Naive thymus-derived CD4-positive, alpha-beta T cell (primary cell): ENCODE results near the gene RBAK. TPM values are rescaled to one million over a fixed set of nuclear protein-coding genes. Genes with fewer than 3 reads are reported as not detected.
"Not testable (repeated sequence)": the region's sequence is repeated elsewhere in the genome, so short reads cannot be mapped to it uniquely, and the experiment has no call there.

ENCODE experiments used
- ATAC-seq: fragments of 150-1000 bp; cut with Tn5 transposase; 2 replicates; pipeline ENCODE4 v1.10.0; 2021; ENCODE audit warnings: mild to moderate bottlenecking, moderate library complexity
- CTCF ChIA-PET: fragments of 350-600 bp; sonication (Branson Sonifier 250); formaldehyde crosslinking; loops from one replicate; lab custom pipeline; 2021; ENCODE audit warnings: antibody characterized with exemption; lab: Charles Lee
- POLR2A ChIA-PET: fragments of 350-600 bp; sonication (Branson Sonifier 250); formaldehyde crosslinking; loops from one replicate; lab custom pipeline; 2021; ENCODE audit warnings: antibody characterized with exemption, inconsistent platforms; lab: Charles Lee
- DNase-seq, 9 donors: peaks; one replicate each; pipeline versions ENCODE4 v3.0.0 to v3.0.0-alpha.2; 2020 to 2022; ENCODE audit warnings: mixed read lengths in 1 of 9
- H3K27ac ChIP-seq: one replicate; pipeline ENCODE4 v1.7.0; 2013; ENCODE audit warnings: mild to moderate bottlenecking, low read depth, low read length, moderate library complexity
- H3K27me3 ChIP-seq, 2 donors: one replicate each; pipeline ENCODE4 v1.7.0; 2013; ENCODE audit warnings: low read length in 2 of 2, mild to moderate bottlenecking in 2 of 2, moderate library complexity in 2 of 2; ENCODE audit not compliant: control insufficient read depth in 2 of 2, insufficient read depth in 2 of 2
- H3K36me3 ChIP-seq, 3 experiments: 1 replicate in 2 of 3; 2 replicates in 1 of 3; pipeline ENCODE4 v1.7.0; 2013; ENCODE audit warnings: low read length in 3 of 3, mild to moderate bottlenecking in 3 of 3, moderate library complexity in 1 of 3; ENCODE audit not compliant: insufficient read depth in 3 of 3, control insufficient read depth in 2 of 3
- H3K4me1 ChIP-seq, 2 donors: one replicate each; pipeline ENCODE4 v1.7.0; 2013; ENCODE audit warnings: low read length in 2 of 2, mild to moderate bottlenecking in 2 of 2, moderate library complexity in 1 of 2; ENCODE audit not compliant: control insufficient read depth in 2 of 2, insufficient read depth in 2 of 2
- H3K4me3 ChIP-seq: 2 replicates; pipeline ENCODE4 v1.7.0; 2013; ENCODE audit warnings: mild to moderate bottlenecking, low read length
- H3K9me3 ChIP-seq, 3 experiments: 1 replicate in 2 of 3; 2 replicates in 1 of 3; pipeline ENCODE4 v1.7.0; 2013; ENCODE audit warnings: low read length in 3 of 3; ENCODE audit not compliant: control insufficient read depth in 2 of 3
- H3K27ac Mint-ChIP-seq, 9 donors: one replicate each; pipeline ENCODE4 v1.8.0; 2020 to 2022; ENCODE audit warnings: mixed read lengths in 9 of 9, mild to moderate bottlenecking in 8 of 9, moderate library complexity in 5 of 9, inconsistent platforms in 2 of 9
- H3K27me3 Mint-ChIP-seq, 5 donors: one replicate each; pipeline ENCODE4 v1.8.0; 2021 to 2022; ENCODE audit warnings: mixed read lengths in 5 of 5, mild to moderate bottlenecking in 1 of 5
- H3K36me3 Mint-ChIP-seq, 5 donors: one replicate each; pipeline ENCODE4 v1.8.0; 2020 to 2022; ENCODE audit warnings: mixed read lengths in 5 of 5, mild to moderate bottlenecking in 3 of 5, inconsistent platforms in 1 of 5
- H3K4me1 Mint-ChIP-seq, 7 donors: one replicate each; pipeline ENCODE4 v1.8.0; 2020 to 2022; ENCODE audit warnings: mixed read lengths in 7 of 7, mild to moderate bottlenecking in 3 of 7, inconsistent platforms in 1 of 7
- H3K4me3 Mint-ChIP-seq, 10 donors: one replicate each; pipeline ENCODE4 v1.8.0; 2020 to 2022; ENCODE audit warnings: mild to moderate bottlenecking in 10 of 10, mixed read lengths in 10 of 10, moderate library complexity in 6 of 10, inconsistent platforms in 2 of 10
- H3K9me3 Mint-ChIP-seq, 11 donors: one replicate each; pipeline ENCODE4 v1.8.0; 2020 to 2022; ENCODE audit warnings: mixed read lengths in 11 of 11, mild to moderate bottlenecking in 4 of 11, inconsistent platforms in 1 of 11, moderate library complexity in 1 of 11
- intact Hi-C, 2 donors: fragments of 100-400 bp; cut with micrococcal nuclease; formaldehyde crosslinking; loops; one replicate each; pipeline ENCODE4 v1.15.1; 2023
- polyA plus RNA-seq, 2 donors: library from polyadenylated mRNA; unstranded; fragments of 300-500 nt; fragmentation: Illumina TruSeq; gene quantifications; one replicate each; pipeline ENCODE4 v1.2.3, GENCODE V29; 2021
- total RNA-seq, 6 experiments: library from RNA in 5 of 6; stranded (reverse) in 5 of 6; gene quantifications; 1 replicate in 5 of 6; 2 replicates in 1 of 6; pipeline ENCODE4 v1.2.3 and lab custom pipeline; 2021 to 2026

RBAK gene
- total and polyA plus RNA-seq, 7 experiments from 2014 or later = 4.1 to 21.8 (median 16.9) TPM

DNA sequence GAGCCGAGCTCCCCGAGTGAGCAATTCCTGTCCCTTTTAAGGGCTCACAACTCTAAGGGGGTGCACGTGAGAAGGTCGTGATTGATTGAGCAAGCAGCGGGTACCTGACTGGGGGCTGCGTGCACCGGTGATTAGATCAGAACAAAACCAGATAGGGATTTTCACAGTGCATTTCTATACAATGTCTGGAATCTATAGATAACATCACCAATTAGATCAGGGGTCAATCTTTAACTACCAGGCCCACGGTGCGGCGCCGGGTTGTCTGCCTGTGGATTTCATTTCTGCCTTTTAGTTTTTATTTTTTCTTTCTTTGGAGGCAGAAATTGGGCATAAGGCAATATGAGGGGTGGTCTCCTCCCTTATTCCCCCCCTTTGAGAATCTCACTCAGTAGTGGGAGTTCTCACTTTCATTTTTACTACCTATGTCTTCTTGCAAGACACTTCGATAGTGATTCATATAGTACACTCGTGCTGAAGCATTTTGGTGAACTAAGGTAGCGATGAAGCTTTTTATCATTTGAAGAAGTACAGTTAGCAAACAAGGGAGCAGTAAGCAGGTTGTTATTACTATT, 24.6 kb upstream of the RBAK start:
- H3K27ac ChIP-seq, H3K4me3 Mint-ChIP-seq, H3K4me1 Mint-ChIP-seq, H3K27me3 ChIP-seq, H3K9me3 ChIP-seq, ATAC-seq, H3K27ac Mint-ChIP-seq, DNase-seq, H3K27me3 Mint-ChIP-seq, H3K4me3 ChIP-seq, H3K4me1 ChIP-seq, POLR2A ChIA-PET, intact Hi-C loops, H3K36me3 ChIP-seq: not testable (repeated sequence)
- Mint-ChIP-seq H3K36me3 (peaks cover 3 to 73% (median 47%) of the 10 kb centered on the region in 5 donors), H3K9me3 (peaks cover 0 to 17% (median 6%) of the 10 kb centered on the region in 11 donors)
- CTCF ChIA-PET = interaction anchor here (1.3 kb wide), 1 partner anchor 38 kb away, joined by 4 read pairs; no protein-coding TSS in a partner anchor

DNA sequence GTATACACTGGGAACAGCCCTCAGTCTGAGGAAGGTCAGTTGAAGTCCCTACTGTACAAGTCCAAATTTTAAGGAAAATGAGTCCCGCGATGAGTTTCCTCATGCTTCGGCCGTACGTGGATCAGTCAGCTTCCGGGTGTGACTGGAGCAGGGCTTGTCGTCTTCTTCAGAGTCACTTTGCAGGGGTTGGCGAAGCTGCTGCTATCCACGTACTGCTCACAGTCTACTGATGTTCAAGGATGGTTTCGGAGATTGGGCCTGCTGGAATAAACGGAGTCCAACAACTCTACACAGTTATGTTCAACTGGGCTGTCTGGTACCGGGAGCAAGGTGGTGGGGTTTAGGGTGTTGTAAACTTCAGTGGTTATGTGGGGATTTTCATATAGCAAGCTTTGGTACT, 22.0 kb upstream of the RBAK start:
- DNase-seq, H3K4me1 ChIP-seq, intact Hi-C loops, H3K27me3 ChIP-seq, POLR2A ChIA-PET, H3K36me3 ChIP-seq, H3K4me3 ChIP-seq, H3K27ac ChIP-seq, H3K9me3 ChIP-seq, ATAC-seq, H3K4me3 Mint-ChIP-seq, H3K4me1 Mint-ChIP-seq, CTCF ChIA-PET, H3K27ac Mint-ChIP-seq, H3K27me3 Mint-ChIP-seq: not testable (repeated sequence)
- Mint-ChIP-seq H3K36me3 (peaks cover 15 to 79% (median 67%) of the 10 kb centered on the region in 5 donors), H3K9me3 (peaks cover 0 to 32% (median 14%) of the 10 kb centered on the region in 11 donors)

DNA sequence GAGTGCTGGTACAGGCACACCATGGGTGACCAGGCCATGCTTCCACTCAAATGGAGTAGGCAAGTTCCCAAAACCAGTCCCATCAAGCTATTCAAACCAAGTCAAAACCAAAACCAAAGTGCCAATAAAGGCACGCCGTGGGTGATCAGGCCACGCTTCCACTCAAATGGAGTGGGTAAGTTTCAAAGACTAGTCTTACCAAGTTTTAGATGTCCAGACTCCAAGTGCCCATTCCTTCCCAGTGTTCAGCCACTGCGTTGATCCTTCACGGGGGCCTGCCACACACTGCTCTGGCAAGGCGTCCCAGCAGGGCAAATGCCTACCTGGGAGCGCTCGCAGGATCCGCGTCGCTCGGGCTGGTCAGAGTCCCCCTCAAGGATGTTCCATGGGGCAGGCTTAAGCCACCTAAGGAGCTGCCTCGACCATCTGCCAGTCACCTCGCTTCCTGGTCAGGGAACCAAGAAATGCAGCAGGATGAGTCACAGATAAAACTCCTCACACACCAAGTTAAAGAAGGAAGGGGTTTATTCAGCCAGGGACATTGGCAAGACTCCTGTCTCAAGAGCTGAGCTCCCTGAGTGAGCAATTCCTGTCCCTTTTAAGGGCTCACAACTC, 17.8 kb upstream of the RBAK start:
- H3K27me3 Mint-ChIP-seq, intact Hi-C loops, H3K36me3 ChIP-seq, H3K27me3 ChIP-seq, H3K9me3 ChIP-seq, ATAC-seq, DNase-seq, H3K4me3 Mint-ChIP-seq, H3K4me1 Mint-ChIP-seq, CTCF ChIA-PET, H3K4me1 ChIP-seq, POLR2A ChIA-PET, H3K27ac Mint-ChIP-seq, H3K4me3 ChIP-seq, H3K27ac ChIP-seq: not testable (repeated sequence)
- Mint-ChIP-seq H3K9me3 (peaks cover 0 to 21% (median 11%) of the 10 kb centered on the region in 11 donors), H3K36me3 (peaks cover 12 to 47% (median 46%) of the 10 kb centered on the region in 5 donors)

DNA sequence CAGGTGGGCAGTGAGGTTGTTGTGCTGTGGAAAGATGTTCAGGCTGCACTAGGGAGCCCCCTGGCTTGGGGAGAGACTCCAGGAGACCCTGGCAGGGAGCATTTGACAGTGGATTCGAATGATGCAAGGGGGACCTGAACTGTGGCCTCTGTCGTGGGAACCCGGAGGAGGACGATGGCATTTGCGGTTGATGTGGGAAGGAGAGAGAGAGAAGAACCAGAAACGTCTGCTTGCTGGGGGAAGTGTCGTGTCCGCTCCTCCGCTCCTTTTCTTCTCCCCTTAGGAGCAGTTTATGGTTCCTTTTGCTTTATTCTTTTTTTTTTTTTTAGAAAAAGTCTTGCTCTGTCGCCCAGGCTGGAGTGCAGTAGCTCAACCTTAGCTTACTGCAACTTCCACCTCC, 12.5 kb upstream of the RBAK start:
- DNase-seq, H3K9me3 Mint-ChIP-seq, H3K36me3 ChIP-seq, H3K27me3 ChIP-seq, H3K27me3 Mint-ChIP-seq, POLR2A ChIA-PET, H3K4me3 ChIP-seq, ATAC-seq, CTCF ChIA-PET, H3K4me3 Mint-ChIP-seq, H3K4me1 ChIP-seq, intact Hi-C loops, H3K4me1 Mint-ChIP-seq, H3K9me3 ChIP-seq, H3K27ac ChIP-seq: not testable (repeated sequence)
- H3K27ac Mint-ChIP-seq = peak overlapping the region in 1 of 9 donors; percentile 5
- peaks cover 1 to 20% (median 2%) of the 10 kb centered on the region in 5 donors for H3K36me3 Mint-ChIP-seq

DNA sequence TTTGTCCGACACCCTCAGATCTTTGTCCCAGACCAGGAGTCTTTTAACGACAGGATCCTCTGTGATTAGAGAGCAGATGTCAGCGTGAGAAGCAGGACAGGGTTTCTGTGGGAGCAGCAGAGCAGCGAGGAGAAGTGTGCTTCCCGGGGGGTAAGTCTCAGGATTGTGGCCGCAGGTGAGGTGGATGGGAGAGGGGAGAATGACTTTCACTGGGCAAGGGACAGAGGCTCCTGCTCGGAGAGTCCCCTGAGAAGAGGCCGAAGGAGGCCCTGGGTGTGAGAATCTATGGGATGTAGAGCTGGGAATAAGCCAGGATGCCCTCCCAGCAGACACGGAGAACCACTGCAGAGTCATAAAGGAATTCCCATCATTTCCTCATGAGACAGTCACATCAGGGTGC, 10.4 kb upstream of the RBAK start:
- no peak overlapping the region for H3K27ac Mint-ChIP-seq
- ChIA-PET CTCF (no interaction called here), POLR2A (interaction anchor here (0.6 kb wide), 1 partner anchor 60 kb away, joined by 4 read pairs; no protein-coding TSS in a partner anchor)
- DNase-seq (no peak), ATAC-seq (no peak)
- peaks cover 0 to 18% (median 0%) of the 10 kb centered on the region in 5 donors for H3K36me3 Mint-ChIP-seq
- no peaks in the 10 kb centered on the region for H3K27me3 Mint-ChIP-seq
- Histone ChIP-seq H3K9me3 (no peaks in the 10 kb centered on the region), H3K4me1 (no peaks in the 10 kb centered on the region), H3K36me3 (no peaks in the 10 kb centered on the region), H3K27ac (no peak overlapping the region), H3K4me3 (no peak overlapping the region), H3K27me3 (no peaks in the 10 kb centered on the region)
- peaks cover 0 to 3% (median 0%) of the 10 kb centered on the region in 11 donors for H3K9me3 Mint-ChIP-seq
- H3K4me3 Mint-ChIP-seq = no peak overlapping the region
- peaks cover 0 to 8% (median 0%) of the 10 kb centered on the region in 7 donors for H3K4me1 Mint-ChIP-seq
- intact Hi-C loops = no loop called here

DNA sequence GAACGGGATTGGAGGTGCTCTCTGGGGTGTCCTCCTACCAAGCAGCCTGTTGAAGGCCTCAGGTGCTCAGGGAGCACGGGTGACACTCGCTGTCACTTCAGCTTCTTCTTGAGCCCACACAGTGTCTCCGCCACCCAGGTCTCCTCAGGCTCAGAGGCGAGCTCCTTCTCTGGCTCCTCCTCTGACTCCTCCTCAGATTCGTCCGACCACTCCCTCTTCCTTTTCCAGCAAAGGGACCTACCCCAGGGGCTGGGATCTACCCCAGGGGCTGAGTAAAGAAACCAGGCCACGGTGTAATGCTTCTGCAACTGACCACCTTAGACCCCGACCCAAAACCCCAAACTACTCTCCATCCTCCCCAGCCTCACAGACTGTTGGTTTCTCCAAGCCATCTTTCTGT, 9.2 kb upstream of the RBAK start:
- Histone ChIP-seq H3K27me3 (no peaks in the 10 kb centered on the region), H3K36me3 (no peaks in the 10 kb centered on the region), H3K9me3 (no peaks in the 10 kb centered on the region), H3K4me1 (no peaks in the 10 kb centered on the region), H3K27ac (no peak overlapping the region), H3K4me3 (no peak overlapping the region)
- no peak for DNase-seq
- Mint-ChIP-seq H3K4me3 (no peak overlapping the region), H3K27ac (peak overlapping the region in 1 of 9 donors; percentile 32), H3K9me3 (peaks cover 0 to 3% (median 0%) of the 10 kb centered on the region in 11 donors), H3K36me3 (peaks cover 0 to 18% (median 0%) of the 10 kb centered on the region in 5 donors), H3K4me1 (peaks cover 2 to 8% (median 7%) of the 10 kb centered on the region in 7 donors), H3K27me3 (no peaks in the 10 kb centered on the region)
- no peak for ATAC-seq
- ChIA-PET POLR2A (interaction anchor here (0.6 kb wide), 1 partner anchor 57 kb away, joined by 3 read pairs; no protein-coding TSS in a partner anchor), CTCF (no interaction called here)
- intact Hi-C loops = no loop called here
